SKM-1 treated with dmso at 0.1 percent for 144 hours (cell line): Measurements from ENCODE around the gene TINAGL1.

Experiments
- DNase-seq: peaks from one replicate; lab custom pipeline; 2025; ENCODE audit not compliant: unreplicated experiment; lab: John Stamatoyannopoulos, UW

The TINAGL1 gene

GRCh38 chr1:31567956-31568570 is 8.3 kb upstream of the TINAGL1 start:
- DNase-seq = no peak

- no peak for DNase-seq
These were observed 7.3 kb upstream of the TINAGL1 start for GRCh38 chr1:31568895-31569595.

DNA sequence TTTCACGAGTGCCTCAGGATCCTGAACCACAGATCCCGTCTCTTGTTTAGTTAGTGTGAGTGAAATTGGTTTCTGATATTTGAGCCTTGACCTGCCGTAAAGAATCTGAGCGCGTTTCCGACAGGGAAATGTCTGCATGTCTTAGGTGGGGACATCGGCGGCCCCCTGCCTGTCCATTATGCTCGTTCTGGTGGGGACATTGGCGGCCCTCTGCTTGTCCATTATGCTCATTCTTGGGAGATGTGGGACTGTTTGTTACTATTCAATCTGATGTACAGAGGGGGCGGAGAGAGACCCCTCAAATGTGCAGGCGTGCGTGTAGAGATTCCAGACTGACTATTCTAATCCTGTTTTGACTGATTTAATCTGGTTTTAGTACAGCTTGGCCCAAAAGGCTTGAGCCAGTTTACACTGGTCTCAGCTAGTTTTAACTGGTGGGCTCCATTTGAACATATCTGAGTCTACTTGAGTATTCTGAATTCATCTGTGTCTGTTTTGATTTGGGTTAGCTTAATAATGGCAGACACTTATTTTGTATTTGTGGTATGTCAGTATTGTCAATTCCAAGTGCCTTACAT is 6.6 kb upstream of the TINAGL1 start:
- DNase-seq = no peak

GRCh38 chr1:31570228-31570627 is 6.1 kb upstream of the TINAGL1 start:
- DNase-seq = no peak

DNA sequence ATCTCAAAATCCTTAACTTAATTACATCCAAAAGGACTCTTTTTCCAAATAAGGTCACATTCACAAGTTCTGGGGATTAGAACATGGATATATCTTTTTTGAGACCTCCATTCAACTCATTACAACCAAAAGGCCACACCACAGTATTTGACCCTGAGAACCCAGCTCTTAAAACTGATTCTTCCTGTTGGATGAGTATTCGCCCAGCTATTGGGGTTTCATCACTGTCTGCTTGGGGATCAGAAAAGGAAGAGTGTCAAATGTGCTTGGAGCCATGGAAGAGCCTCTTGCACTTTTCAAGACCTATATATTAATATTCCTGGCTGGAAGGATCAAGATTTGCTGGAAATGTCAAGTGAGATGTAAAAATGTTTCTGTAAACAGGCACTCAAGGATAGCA is 5.4 kb upstream of the TINAGL1 start:
- no peak for DNase-seq

DNA sequence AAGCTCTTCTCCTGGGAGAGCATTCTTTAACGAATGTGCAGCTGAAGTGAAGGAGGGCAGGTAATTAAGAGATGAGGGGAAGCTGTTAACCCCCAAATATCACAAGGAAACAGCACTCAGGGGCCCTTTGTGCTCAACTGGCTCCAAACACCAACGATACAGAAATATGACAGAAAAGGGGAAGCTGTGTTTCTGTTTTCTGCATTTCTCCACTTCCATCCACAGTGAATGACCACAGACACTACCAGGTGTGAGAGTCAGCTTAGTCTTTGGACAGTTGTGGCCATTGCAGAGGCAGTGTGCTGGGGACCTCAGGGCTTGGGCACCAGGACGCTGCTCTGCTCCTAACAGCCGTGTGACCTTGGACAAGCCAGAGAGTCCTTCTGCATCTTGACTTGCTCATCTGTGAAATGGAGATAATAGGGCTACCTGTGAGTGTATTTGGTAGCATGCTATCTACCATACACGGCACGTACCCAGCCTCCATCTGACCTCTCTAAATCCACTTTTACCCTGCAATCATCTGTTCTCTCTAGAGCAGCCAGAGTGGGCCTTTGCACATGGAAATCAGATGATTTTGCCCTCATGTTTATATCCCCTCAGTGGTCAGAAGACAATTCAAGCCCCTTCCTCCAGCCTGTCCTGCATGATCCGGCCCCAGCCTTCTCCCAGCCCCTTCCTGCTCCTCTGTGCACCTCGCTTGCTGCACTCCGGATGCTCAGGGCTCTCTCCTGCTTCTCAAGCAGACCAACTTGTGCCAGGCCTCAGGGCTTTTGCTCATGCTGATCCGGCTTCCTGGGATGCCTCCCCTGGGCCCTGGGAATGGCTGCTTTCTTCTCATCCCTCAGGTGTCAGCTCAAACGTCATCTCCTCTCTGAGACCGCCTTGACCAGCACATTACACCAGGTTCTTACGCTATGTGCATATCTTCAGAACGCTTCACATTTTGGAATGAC is 4.7 kb upstream of the TINAGL1 start:
- DNase-seq = peak; percentile 41

DNA sequence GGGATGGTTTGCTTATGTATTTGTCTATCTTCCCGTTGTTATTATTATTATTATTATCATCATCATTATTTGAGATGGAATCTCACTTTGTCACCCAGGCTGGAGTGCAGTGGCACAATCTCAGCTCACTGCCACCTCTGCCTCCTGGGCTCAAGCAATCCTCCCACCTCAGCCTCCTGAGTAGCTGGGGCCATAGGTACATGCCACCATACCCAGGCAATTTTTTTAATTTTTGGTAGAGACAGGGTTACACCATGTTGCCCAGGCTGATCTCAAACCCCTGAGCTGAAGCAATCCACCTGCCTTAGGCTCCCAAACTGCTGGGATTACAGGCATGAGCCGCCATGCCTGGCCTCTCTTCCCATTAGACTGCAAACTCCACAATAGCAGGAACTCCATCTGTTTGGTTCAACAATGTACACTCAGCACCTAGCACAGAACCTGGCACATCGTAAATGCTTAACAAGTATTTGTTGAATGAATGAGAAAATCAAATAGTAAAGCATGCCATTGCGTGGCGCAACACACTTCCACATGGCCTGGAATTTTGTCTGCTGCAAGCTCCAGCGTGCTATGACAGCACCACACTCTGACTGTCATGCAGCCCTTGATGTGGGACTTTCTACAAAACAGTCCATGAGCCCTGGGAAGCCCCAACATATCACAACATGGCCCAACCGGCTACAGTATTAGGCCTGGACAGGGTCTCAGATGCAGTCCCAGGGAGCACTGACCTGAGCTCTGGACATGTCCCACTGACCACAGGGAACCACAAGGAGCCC is 3.8 kb upstream of the TINAGL1 start:
- no peak for DNase-seq

DNA sequence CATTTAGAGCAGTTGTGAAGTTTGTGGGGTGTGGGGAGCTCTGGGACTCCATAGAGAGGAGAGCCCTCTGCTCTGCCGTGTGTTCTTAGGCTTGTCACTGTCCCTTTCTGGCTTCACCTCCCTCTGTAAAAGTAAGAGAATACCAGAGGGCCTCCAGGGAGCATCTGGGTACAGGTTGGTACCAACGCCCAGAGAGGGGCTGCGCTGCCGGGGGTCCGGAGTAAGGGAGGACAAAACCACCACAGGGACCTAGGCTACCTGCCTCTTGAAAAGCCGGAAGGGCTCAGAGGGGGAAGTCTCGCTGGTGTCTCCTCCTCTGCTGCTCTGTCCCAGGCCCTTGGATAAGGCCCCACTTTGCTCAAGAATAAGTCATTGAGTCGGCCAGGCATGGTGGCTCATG is 3.1 kb upstream of the TINAGL1 start:
- DNase-seq = no peak

DNA sequence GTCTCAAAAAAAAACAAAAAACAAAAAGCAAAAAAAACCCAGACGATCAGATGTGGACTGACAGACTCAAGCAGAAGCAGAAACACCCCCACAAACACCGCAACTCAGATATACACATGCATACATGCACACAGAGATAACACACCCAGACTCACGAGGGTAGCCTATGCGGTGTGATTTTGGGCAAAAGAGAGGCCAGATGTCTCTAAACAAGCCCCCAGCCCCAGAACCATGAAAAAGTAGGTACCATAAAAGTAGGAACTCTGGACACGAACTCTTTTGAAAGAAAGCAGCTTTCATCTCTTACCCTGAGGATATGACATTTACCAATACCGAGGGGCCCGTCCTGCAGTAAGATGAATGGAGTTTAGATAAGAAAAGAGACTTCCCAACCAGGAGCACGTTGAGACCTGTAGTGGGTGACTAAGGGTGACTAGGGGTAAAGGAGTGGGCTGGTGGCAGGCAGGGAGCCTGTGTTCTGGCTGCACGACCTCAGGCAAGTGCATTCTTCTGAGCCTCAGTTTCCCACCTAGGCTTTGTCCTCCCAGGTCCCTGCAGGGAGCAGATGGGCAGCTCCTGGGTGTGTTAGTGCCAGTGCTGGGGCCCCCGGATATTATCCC is 1.5 kb upstream of the TINAGL1 start:
- no peak for DNase-seq

GRCh38 chr1:31575369-31576140 is 760 bp upstream of the TINAGL1 start:
- no peak for DNase-seq

GRCh38 chr1:31576743-31577455 is 584 bp downstream of the TINAGL1 start:
- DNase-seq = no peak

DNA sequence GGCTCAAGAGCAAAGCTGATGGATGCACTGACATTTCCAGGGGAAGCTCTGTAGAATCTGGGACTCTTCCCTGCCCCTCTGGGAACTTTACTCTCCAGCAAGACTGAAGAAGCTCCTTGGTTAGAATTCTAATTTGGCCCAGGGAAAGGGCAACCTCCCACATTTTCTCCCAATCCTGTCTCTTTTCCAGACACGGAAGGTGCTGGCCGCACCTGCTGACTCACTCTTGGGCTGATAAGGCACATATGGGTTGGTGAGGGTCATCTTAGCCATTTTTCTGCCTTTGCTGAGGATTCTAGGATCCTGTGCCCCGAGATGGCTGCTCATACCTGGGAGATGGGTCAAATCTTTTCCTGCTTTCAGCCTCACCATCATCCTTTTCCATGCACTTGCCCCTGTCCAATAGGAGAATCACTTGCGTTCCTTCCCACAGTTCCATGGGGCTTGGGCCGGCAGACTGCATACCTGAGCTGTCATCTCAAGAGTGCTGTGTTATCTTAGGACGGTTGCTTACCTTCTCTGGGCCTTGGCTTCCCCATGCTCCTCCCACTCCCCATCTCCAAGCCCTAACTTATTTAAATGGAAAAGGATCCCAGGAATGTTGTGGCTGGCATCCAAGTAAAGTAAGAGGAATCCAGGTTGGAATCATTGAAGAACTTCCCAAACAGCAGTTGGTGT is 1.3 kb downstream of the TINAGL1 start:
- no peak for DNase-seq

GRCh38 chr1:31579374-31579773 is 3.1 kb downstream of the TINAGL1 start:
- no peak for DNase-seq

- no peak for DNase-seq
These were observed 4.2 kb downstream of the TINAGL1 start for GRCh38 chr1:31580513-31580870.

DNA sequence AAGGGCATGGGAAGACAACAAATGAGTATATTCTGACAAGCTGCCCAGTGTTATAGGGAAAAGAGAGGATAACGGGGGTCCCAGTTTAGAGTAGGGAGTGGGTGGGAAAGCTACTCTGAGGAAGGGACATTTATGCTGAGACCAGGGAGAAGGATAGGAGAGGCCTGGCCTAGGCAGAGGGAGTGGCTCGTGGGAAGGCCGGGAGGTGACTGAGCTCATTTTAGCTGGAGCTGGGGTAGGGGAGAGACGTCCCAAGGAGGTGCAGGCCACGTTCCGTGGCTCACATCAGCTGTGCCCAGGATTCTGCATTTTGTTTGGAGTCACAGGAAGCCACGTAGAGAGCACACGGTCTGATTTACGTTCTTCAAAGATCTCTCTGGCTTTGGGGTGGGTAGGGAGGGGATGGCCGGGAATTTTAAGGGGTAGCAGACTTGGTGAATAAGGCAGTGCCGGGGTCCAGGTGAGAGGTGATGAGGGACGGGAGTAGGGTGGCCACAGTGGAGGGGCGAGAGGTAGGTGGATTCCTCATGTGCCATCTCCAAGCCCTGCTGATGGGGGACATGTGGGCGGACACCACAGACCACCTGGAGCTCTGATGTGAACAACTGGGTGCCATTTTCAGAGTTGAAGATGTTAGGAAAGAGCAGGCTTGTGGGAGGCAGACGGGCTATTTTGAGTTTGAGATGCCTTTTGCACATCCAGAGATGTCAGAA is 4.7 kb downstream of the TINAGL1 start:
- DNase-seq = no peak

DNA sequence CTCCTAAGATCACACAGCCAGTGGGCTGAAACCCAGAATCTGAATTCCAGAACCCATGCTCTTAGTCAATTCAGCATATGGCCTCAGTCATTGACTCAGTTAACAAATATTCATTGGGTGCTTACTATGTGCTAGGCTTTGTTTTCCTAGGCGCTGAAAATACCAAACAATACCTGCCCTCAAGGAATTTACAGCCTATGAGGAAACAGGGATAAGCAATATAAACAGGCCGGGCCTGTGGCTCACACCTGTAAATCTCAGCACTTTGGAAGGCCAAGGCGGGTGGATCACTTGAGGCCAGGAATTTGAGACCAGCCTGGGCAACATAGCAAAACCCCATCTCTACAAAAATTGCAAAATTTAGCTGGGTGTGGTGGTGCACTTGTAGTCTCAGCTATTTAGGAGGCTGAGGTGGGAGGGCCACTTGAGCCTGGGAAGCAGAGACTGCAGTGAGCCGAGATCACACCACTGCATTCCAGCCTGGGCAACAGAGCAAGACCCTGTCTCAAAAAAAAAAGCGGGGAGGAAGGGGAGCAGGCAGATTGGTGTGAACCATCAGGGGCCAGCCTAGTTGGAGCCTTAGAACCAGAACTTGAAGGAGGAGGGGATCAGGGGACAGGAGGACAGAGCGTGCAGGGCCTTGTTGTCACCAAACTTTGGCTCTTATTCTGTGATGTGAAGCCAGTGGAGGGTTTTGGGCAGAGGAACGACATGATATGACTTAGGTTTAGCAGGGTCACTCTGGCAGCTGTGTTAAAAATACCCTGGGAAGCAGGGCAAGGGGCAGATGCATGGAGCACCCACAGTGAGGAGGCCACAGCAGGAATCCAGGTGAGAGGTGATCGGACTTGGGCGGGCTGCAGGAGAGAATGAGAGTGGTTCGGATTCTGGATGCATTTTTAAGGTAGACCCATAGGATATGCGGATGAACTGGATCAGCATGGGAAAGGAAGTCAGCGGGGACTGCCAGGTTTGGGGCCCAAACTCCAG is 5.8 kb downstream of the TINAGL1 start:
- DNase-seq = no peak
